Nephron progenitor cell (in vitro differentiated cells): ENCODE data around the gene ZGRF1.
"Not testable (repeated sequence)": the region's sequence is repeated elsewhere in the genome, so short reads cannot be mapped to it uniquely, and the experiment has no call there.

ENCODE experiments used
- DNase-seq: peaks from one replicate; pipeline ENCODE4 v3.0.0; 2021
- H3K27ac Mint-ChIP-seq: 2 replicates; pipeline ENCODE4 v1.8.0; 2021; ENCODE audit warnings: mild to moderate bottlenecking, moderate library complexity, mixed read lengths
- H3K27me3 Mint-ChIP-seq: 2 replicates; pipeline ENCODE4 v1.8.0; 2021; ENCODE audit warnings: mild to moderate bottlenecking, low read depth, mixed read lengths; ENCODE audit not compliant: poor library complexity
- H3K36me3 Mint-ChIP-seq: 2 replicates; pipeline ENCODE4 v1.8.0; 2021; ENCODE audit warnings: low read depth, mixed read lengths
- H3K4me1 Mint-ChIP-seq: 2 replicates; pipeline ENCODE4 v1.8.0; 2021; ENCODE audit warnings: mixed read lengths
- H3K4me3 Mint-ChIP-seq: 2 replicates; pipeline ENCODE4 v1.8.0; 2021; ENCODE audit warnings: mild to moderate bottlenecking, moderate library complexity, mixed read lengths
- H3K9me3 Mint-ChIP-seq: 2 replicates; pipeline ENCODE4 v1.8.0; 2021; ENCODE audit warnings: mild to moderate bottlenecking, moderate library complexity, mixed read lengths
- TF ChIP-seq, protein P1 (sequence below): fragments of 200-600 bp; sonication (generic); IDR thresholded peaks from 2 replicates; pipeline ENCODE4 v1.5.0; 2021; ENCODE audit warnings: antibody characterized with exemption

ZGRF1 gene

DNA sequence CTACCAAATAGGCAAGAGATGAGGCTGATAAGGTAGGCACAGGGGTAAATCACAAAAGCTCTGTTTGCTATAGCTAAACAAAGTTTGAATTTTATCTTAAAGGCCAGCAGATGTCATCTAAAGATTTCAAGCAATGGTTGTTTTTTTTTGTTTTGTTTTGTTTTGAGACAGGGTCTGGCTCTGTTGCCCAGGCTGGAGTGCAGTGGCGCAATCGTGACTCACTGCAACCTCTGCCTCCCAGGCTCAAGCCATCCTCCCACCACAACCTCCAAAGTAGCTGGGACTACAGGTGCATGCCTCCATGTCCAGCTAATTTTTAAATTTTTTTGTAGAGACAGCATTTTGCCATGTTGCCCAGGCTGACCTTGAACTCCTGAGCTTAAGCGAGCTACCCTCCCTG lies 77.7 kb downstream of the ZGRF1 start:
- TF ChIP-seq, protein P1, sequence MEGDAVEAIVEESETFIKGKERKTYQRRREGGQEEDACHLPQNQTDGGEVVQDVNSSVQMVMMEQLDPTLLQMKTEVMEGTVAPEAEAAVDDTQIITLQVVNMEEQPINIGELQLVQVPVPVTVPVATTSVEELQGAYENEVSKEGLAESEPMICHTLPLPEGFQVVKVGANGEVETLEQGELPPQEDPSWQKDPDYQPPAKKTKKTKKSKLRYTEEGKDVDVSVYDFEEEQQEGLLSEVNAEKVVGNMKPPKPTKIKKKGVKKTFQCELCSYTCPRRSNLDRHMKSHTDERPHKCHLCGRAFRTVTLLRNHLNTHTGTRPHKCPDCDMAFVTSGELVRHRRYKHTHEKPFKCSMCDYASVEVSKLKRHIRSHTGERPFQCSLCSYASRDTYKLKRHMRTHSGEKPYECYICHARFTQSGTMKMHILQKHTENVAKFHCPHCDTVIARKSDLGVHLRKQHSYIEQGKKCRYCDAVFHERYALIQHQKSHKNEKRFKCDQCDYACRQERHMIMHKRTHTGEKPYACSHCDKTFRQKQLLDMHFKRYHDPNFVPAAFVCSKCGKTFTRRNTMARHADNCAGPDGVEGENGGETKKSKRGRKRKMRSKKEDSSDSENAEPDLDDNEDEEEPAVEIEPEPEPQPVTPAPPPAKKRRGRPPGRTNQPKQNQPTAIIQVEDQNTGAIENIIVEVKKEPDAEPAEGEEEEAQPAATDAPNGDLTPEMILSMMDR, result no peak
- Mint-ChIP-seq H3K27me3 (no peaks in the 10 kb centered on the region), H3K4me1 (no peaks in the 10 kb centered on the region), H3K27ac (no peak overlapping the region), H3K4me3 (no peak overlapping the region), H3K36me3 (peaks cover 24% of the 10 kb centered on the region), H3K9me3 (no peaks in the 10 kb centered on the region)
- no peak for DNase-seq

DNA sequence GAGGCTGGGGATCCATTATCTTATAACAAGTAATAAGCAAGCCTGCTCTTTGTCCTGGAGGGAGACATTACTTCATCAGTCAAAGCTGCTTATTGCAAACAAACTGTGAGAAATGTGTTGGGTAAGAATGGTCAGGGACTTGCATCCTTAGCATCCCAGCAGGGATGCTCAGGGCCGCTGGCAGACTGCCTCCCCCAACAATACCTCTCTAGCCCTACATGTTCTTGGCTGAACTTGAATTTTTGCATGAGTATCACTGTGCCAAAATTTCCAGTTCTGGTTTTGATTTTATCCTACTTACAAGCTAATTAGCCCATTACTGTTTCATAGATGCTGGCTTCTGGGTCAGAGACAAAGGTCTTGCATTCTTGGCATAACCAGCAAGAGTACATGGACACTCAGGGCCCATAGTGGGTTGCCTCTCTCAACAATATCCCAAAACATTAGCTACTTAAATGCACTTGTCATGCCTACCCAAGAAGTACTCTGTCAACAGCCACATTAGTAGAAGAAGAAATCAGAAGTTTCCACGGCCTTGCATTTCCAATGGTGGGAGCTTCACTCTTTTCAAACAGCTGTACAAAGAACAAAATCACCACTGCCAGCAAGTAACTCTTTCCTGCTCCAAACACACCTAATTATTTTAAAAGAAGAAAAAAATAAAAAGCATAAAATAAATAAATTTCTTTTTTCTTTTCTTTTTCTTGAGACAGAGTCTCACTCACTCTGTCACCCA lies 78.9 kb downstream of the ZGRF1 start:
- no peaks in the 10 kb centered on the region for H3K27me3 Mint-ChIP-seq
- peaks cover 24% of the 10 kb centered on the region for H3K36me3 Mint-ChIP-seq
- no peaks in the 10 kb centered on the region for H3K4me1 Mint-ChIP-seq
- no peaks in the 10 kb centered on the region for H3K9me3 Mint-ChIP-seq
- no peak for DNase-seq
- H3K27ac Mint-ChIP-seq, result no peak overlapping the region
- TF ChIP-seq, protein P1, result no peak
- H3K4me3 Mint-ChIP-seq, result no peak overlapping the region

DNA sequence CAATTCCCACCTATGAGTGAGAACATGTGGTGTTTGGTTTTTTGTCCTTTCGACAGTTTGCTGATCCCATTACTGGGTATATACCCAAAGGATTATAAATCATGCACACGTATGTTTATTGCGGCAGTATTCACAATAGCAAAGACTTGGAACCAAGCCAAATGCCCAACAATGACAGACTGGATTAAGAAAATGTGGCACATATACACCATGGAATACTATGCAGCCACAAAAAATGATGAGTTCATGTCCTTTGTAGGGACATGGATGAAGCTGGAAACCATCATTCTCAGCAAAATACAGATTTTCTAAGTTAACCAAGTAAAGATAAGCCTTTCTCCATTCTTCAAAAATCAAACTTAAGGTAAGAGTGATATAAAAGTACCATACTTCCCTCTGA lies 82.4 kb downstream of the ZGRF1 start:
- not testable (repeated sequence) for H3K27ac Mint-ChIP-seq, H3K27me3 Mint-ChIP-seq, H3K9me3 Mint-ChIP-seq, H3K4me3 Mint-ChIP-seq, DNase-seq, H3K4me1 Mint-ChIP-seq
- peaks cover 19% of the 10 kb centered on the region for H3K36me3 Mint-ChIP-seq

DNA sequence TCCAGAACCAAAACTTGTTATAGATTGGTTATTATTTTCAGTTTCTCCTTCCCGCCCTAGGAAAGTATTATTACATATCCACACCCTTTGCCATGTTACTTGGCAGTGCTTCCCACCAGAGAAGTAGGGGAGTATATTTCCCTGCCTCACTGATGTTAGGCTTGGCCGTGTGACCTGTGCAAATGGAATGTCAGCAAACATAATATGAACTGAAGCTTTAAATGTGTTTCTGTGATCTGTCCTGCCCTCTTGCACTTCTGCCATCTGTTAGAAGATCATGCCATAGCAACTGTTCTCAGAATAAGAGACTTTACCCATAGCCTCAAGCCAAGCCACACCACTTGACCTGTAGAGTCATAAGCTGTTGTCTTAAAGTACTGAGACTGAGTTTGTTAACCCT lies 84.0 kb downstream of the ZGRF1 start:
- Mint-ChIP-seq H3K36me3 (peaks cover 15% of the 10 kb centered on the region), H3K4me3 (no peak overlapping the region), H3K27me3 (no peaks in the 10 kb centered on the region), H3K4me1 (no peaks in the 10 kb centered on the region), H3K27ac (no peak overlapping the region), H3K9me3 (no peaks in the 10 kb centered on the region)
- DNase-seq, result no peak
- TF ChIP-seq, protein P1, result no peak

DNA sequence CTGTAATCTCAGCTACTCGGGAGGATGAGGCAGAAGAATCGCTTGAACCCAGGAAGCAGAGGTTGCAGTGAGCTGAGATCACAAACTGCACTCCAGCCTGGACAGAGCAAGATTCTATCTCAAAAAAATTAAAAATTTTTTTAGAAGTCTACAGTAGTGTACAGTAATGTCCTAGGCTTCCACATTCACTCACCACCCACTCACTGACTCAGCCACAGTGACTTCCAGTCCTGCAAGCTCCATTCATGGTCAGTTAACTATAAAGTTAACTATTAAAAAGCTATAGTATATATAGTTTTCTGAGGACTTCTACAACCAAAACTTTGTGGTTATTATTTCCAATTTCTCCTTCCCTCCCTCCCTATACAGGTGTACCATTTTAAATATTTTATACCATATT lies 86.0 kb downstream of the ZGRF1 start:
- no peak overlapping the region for H3K4me3 Mint-ChIP-seq
- no peaks in the 10 kb centered on the region for H3K27me3 Mint-ChIP-seq
- peaks cover 13% of the 10 kb centered on the region for H3K36me3 Mint-ChIP-seq
- H3K27ac Mint-ChIP-seq, result no peak overlapping the region
- TF ChIP-seq, protein P1, result no peak
- H3K4me1 Mint-ChIP-seq, result no peaks in the 10 kb centered on the region
- H3K9me3 Mint-ChIP-seq, result no peaks in the 10 kb centered on the region
- no peak for DNase-seq

DNA sequence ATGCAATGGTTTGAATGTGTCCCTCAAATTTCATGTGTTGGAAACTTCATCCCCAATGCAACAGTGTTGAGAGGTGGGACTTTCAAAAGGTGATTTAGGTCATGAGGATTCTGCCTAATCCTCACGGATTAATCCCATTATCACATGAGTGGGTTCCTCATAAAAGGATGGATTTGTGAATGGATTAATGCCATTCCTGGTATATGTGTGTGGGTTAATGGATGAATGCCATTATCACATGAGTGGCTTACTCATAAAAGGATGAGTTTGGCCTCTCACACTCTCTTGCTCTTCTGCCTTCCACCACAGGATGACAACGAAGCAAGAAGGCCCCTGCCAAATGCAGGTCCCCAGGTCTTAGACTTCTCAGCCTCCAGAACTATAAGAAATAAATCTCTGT lies 90.2 kb downstream of the ZGRF1 start:
- TF ChIP-seq, protein P1, result no peak
- no peak overlapping the region for H3K4me3 Mint-ChIP-seq
- H3K4me1 Mint-ChIP-seq, result no peaks in the 10 kb centered on the region
- H3K27me3 Mint-ChIP-seq, result no peaks in the 10 kb centered on the region
- peaks cover 8% of the 10 kb centered on the region for H3K36me3 Mint-ChIP-seq
- DNase-seq, result no peak
- no peak overlapping the region for H3K27ac Mint-ChIP-seq
- H3K9me3 Mint-ChIP-seq, result no peaks in the 10 kb centered on the region
